Skeletal muscle tissue (tissue), 4 donors: ENCODE measurements around the gene CLEC11A. TPM values are rescaled to one million over a fixed set of nuclear protein-coding genes. Genes with fewer than 3 reads are reported as not detected.
"Not testable (repeated sequence)": the region's sequence is repeated elsewhere in the genome, so short reads cannot be mapped to it uniquely, and the experiment has no call there.

Experiments
- H3K27ac ChIP-seq: one replicate; pipeline ENCODE4 v1.7.0; 2013; ENCODE audit warnings: mild to moderate bottlenecking, low read depth, low read length, inconsistent platforms
- H3K27me3 ChIP-seq, 3 donors: one replicate each; pipeline ENCODE4 v1.7.0; 2013; ENCODE audit warnings: low read length in 3 of 3; ENCODE audit not compliant: control insufficient read depth in 3 of 3, insufficient read depth in 3 of 3
- H3K36me3 ChIP-seq, 3 donors: one replicate each; pipeline ENCODE4 v1.7.0; 2013; ENCODE audit warnings: low read length in 3 of 3; ENCODE audit not compliant: control insufficient read depth in 3 of 3, insufficient read depth in 3 of 3
- H3K4me1 ChIP-seq, 3 donors: one replicate each; pipeline ENCODE4 v1.7.0; 2013; ENCODE audit warnings: low read length in 3 of 3, mild to moderate bottlenecking in 3 of 3; ENCODE audit not compliant: control insufficient read depth in 3 of 3, insufficient read depth in 3 of 3
- H3K4me3 ChIP-seq, 3 donors: one replicate each; pipeline ENCODE4 v1.7.0; 2013; ENCODE audit warnings: low read length in 3 of 3
- H3K9ac ChIP-seq, 3 donors: one replicate each; pipeline ENCODE4 v1.7.0; 2013; ENCODE audit warnings: low read length in 3 of 3, mild to moderate bottlenecking in 3 of 3, moderate library complexity in 2 of 3, low read depth in 1 of 3
- H3K9me3 ChIP-seq, 3 donors: one replicate each; pipeline ENCODE4 v1.7.0; 2013; ENCODE audit warnings: low read length in 3 of 3; ENCODE audit not compliant: control insufficient read depth in 3 of 3
- total RNA-seq: library from RNA; depleted of rRNA; stranded (reverse); fragments of >200 nt; gene quantifications from one replicate; pipeline ENCODE4 v1.2.3, GENCODE V29; 2014
- donor health status: Osteomylitis.

The CLEC11A gene
- total RNA-seq, 1 donor from 2014 or later = 11.5 TPM

DNA sequence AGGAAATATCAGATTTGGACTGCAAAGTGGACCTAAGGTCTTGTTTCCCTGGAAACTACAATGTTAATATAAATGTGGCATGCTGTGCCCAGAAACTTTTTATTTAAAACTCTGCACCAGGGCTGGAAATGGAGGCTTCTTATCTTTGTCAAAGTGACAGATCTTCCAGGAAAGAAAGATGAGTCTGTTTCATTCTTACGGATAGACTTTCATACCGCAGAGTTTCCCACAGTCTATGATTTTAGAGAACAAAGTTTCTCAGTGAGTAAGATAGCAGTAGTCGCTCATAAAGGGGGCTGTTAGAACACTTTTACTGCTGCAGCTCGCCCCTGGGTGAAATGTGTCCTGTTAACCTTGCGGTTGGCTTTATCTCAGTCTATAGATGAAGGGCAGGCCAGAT, 6.7 kb downstream of the CLEC11A start:
- no peaks in the 10 kb centered on the region for H3K36me3 ChIP-seq
- H3K9me3 ChIP-seq = no peaks in the 10 kb centered on the region
- peaks cover 3 to 15% (median 10%) of the 10 kb centered on the region in 3 donors for H3K4me1 ChIP-seq
- H3K27me3 ChIP-seq = peaks cover 14 to 33% (median 22%) of the 10 kb centered on the region in 3 donors
- H3K27ac ChIP-seq = no peak overlapping the region
- H3K9ac ChIP-seq = no peak overlapping the region
- H3K4me3 ChIP-seq = no peak overlapping the region

DNA sequence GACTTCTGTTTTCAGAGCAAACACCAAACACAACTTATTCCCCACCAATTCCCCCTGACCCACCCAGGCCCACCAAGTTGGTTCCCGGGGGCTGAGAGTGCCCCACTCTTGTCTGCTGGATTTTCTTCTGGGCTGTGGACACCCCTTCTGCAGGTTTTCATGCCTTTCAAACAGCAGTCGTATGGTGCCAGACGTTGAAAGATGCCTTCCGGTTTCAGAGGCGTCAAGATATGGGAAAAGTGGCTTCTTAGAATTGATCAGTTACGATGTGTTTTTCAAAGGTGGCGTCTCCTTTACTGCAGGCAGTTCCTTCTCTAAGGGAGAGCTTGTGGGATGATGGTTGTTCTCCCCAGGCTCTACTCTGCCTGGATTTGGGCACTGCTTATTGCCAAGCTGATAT, 12.7 kb downstream of the CLEC11A start:
- H3K36me3 ChIP-seq = no peaks in the 10 kb centered on the region
- H3K4me1 ChIP-seq = no peaks in the 10 kb centered on the region
- H3K4me3 ChIP-seq = no peak overlapping the region
- no peak overlapping the region for H3K27ac ChIP-seq
- peaks cover 13 to 30% (median 25%) of the 10 kb centered on the region in 3 donors for H3K27me3 ChIP-seq
- H3K9me3 ChIP-seq = no peaks in the 10 kb centered on the region
- H3K9ac ChIP-seq = no peak overlapping the region

DNA sequence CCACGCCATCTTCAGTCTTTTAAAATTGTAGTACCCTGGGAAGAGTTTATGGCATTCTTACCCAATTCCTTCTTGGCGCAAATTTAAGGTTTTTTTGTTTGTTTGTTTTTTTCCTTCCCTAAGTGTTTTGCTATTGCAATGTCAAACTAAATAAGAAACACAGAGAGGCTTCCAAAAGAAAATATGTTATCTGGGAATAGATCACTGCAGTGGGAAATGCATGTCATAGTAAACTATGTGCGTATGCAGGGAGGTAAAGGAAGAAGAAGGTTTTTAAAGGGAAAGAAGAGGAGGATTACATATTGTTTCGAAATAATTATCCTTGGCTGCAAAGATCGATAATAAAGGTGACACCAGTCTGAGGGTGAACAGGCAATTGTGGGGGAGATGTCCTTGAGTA, 13.2 kb downstream of the CLEC11A start:
- Histone ChIP-seq H3K9me3 (no peaks in the 10 kb centered on the region), H3K4me3 (no peak overlapping the region), H3K4me1 (no peaks in the 10 kb centered on the region), H3K27me3 (peaks cover 13 to 35% (median 28%) of the 10 kb centered on the region in 3 donors), H3K27ac (no peak overlapping the region), H3K36me3 (no peaks in the 10 kb centered on the region), H3K9ac (no peak overlapping the region)

DNA sequence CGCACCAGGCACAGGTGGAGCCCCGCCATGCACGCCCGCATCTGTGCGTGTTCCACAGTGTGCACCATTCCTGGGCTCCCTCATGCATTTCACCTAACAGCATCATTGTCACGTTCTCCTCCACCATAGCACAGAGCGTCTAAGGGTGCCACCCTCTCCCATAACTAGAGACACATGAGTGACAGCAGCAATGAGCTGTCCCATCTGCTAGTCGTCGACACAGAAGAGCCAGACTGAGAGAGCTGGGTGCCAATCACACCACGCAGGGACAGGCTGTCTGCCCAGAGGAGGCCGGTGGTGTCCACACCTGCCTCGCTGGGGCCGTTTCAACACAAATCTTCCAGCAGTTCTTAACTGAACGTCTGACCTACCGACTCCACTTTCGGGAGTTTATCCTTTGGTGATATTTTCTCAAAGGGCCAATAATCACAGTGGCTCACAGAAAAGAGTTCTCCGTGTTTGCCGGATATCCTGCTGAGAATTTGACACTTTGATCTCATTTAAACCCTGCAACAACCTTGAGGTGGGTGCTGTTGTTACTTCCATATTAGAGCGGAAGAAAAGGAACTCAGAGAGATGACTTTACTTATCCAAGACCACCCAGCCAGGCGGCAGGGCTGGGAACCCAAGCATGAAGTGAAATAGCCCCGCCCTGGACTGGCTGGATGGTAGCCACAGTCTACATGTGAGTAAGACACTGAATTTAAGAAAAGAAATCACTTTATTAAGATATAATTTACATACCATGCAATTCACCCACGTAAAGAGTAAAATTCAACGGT, 16.2 kb downstream of the CLEC11A start:
- peaks cover 19 to 39% (median 28%) of the 10 kb centered on the region in 3 donors for H3K27me3 ChIP-seq
- no peaks in the 10 kb centered on the region for H3K36me3 ChIP-seq
- no peaks in the 10 kb centered on the region for H3K9me3 ChIP-seq
- no peak overlapping the region for H3K27ac ChIP-seq
- no peak overlapping the region for H3K9ac ChIP-seq
- H3K4me1 ChIP-seq = no peaks in the 10 kb centered on the region
- no peak overlapping the region for H3K4me3 ChIP-seq

DNA sequence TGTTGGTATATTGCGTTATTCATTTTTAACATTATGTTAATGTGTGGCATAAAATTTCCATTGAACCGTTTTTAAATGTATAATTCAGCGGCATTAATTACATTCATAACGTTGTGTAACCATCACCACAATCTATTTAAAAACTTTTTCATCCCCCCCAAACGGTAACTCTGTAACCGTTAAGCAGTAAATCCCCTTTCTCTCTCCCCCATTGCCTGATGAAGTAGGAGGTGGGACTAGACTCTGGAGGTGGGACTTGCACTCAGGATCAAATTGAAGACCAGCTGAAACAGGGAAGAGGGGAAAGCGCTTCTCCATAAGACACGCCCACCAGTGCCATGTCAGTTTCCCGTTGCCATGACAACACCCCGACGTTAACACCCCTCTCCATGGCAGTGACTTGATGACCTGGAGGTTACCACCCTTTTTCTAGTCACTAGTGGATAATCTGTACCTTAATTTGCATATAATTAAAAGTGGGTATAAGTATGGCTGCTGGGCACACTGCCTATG, 16.8 kb downstream of the CLEC11A start:
- Histone ChIP-seq H3K4me1 (no peaks in the 10 kb centered on the region), H3K27me3 (peaks cover 19 to 39% (median 28%) of the 10 kb centered on the region in 3 donors), H3K27ac (no peak overlapping the region), H3K9me3 (no peaks in the 10 kb centered on the region), H3K9ac (no peak overlapping the region), H3K36me3 (no peaks in the 10 kb centered on the region), H3K4me3 (no peak overlapping the region)

DNA sequence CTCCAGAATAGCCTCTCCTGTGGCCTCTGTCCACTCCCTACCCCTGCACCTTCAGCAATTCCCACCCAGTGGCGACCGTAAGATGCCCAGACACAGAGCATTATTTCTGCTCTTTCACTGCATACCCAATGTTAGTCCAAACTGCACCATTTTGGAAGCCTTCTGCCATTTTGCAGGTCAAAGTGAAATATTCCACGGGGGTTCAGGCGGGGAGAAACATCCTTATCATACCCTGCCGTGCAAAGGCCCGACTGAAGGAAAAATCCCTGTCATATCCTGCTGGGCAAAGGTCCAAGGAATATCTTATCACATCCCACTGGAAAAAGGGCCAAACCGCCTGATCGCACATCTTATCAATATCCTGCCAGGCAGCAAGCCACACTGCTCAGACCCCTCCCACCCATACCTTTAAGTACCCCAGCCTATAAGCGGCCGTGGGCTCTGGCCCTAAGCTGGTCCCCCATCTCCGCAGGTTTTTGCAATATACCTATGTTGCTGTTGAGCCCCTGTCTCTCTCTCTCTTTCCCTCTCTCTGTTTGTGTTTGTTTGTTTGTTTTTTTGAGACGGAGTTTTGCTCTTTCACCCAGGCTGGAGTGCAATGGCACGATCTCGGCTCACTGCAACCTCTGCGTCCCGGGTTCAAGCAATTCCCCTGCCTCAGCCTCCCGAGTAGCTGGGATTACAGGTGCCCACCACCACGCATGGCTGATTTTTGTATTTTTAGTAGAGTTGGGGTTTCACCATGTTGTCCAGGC, 18.2 kb downstream of the CLEC11A start:
- Histone ChIP-seq H3K9me3 (no peaks in the 10 kb centered on the region), H3K4me1 (no peaks in the 10 kb centered on the region), H3K27ac (no peak overlapping the region), H3K27me3 (peaks cover 19 to 34% (median 22%) of the 10 kb centered on the region in 3 donors), H3K36me3 (no peaks in the 10 kb centered on the region), H3K9ac (no peak overlapping the region), H3K4me3 (no peak overlapping the region)

DNA sequence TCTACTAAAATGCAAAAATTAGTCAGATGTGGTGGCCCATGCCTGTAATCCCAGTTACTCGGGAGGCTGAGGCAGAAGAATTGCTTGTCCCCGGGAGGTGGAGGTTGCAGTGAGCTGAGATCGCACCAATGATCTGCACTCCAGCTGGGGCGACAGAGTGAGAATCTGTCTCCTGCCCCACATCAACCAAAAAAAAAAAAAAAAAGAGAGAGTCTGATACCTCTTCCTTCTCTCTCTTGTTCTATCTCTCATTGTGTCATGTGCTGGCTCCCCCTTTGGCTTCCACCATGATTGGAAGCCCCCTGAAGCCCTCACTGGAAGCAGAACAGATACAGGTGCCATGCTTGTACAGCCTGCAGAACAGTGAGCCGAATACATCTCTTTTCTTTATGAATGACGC, 20.4 kb downstream of the CLEC11A start:
- Histone ChIP-seq H3K9me3 (no peaks in the 10 kb centered on the region), H3K9ac (no peak overlapping the region), H3K4me1 (no peaks in the 10 kb centered on the region), H3K27me3 (peaks cover 15 to 31% (median 16%) of the 10 kb centered on the region in 3 donors), H3K4me3 (no peak overlapping the region), H3K27ac (no peak overlapping the region), H3K36me3 (no peaks in the 10 kb centered on the region)

DNA sequence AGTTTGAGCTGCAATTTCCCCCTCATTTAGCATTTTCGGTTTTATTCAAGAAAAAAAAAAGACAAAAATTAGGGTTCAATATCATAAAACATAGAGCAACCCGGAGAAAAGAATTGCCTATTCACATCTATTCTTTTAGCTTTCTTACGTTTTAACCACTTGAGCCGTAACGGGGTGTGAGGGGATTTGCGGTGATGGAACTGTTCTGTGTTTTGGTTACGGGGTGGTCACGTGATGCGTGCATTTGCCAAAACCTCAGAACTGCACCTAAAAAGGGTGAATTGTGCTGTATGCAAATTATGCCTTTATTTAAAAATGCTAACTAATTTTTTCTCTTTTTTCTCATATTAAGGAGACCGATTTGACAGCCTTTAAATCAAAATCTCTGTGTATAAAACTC, 22.1 kb downstream of the CLEC11A start:
- H3K27me3 ChIP-seq = peaks cover 8 to 16% (median 8%) of the 10 kb centered on the region in 3 donors
- no peak overlapping the region for H3K4me3 ChIP-seq
- no peaks in the 10 kb centered on the region for H3K9me3 ChIP-seq
- no peaks in the 10 kb centered on the region for H3K36me3 ChIP-seq
- H3K27ac ChIP-seq = no peak overlapping the region
- H3K4me1 ChIP-seq = no peaks in the 10 kb centered on the region
- H3K9ac ChIP-seq = no peak overlapping the region

DNA sequence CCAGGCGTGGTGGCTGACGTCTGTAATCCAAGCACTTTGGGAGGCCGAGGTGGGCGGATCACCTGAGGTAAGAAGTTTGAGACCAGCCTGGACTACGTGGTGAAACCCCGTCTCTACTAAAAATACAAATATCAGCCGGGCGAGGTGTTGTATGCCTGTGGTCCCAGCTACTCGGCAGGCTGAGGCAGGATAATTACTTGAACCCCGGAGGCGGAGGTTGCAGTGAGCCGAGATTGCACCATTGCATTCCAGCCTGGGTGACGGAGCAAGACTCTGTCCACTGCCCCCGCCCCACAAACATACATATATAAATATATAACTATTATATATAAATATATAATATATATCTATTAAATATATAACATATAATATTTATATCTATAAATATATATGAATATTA, 24.0 kb downstream of the CLEC11A start:
- not testable (repeated sequence) for H3K4me1 ChIP-seq, H3K4me3 ChIP-seq, H3K36me3 ChIP-seq, H3K9ac ChIP-seq, H3K27ac ChIP-seq, H3K9me3 ChIP-seq, H3K27me3 ChIP-seq

DNA sequence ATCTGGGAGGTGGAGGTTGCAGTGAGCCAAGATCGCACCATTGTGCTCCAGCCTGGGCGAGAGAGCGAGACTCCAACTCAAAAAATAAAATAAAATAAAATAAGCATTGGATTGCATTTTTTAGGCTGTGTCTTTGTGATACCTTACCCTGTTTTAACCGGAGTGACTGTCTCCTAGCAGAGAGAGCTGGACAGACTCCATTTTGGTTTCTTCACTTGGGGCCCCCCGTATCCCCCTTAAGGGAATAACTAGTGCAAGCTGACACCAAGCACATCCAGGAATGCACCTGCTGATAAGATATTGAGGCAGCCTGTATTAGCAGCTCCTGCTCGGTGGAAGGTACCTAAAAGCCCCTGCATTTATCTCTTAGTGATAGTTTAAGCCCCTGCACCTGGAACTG, 26.3 kb downstream of the CLEC11A start:
- H3K9ac ChIP-seq = no peak overlapping the region
- H3K9me3 ChIP-seq = no peaks in the 10 kb centered on the region
- no peak overlapping the region for H3K27ac ChIP-seq
- no peaks in the 10 kb centered on the region for H3K4me1 ChIP-seq
- no peak overlapping the region for H3K4me3 ChIP-seq
- H3K36me3 ChIP-seq = no peaks in the 10 kb centered on the region
- H3K27me3 ChIP-seq = peaks cover 0 to 5% (median 2%) of the 10 kb centered on the region in 3 donors
